Mesendoderm (in vitro differentiated cells): ENCODE results near the gene FMNL2.
A peak's percentile ranks its signal among the peaks of the same experiment; 100 is the strongest.

Experiments used
- DNase-seq: peaks from one replicate; pipeline ENCODE4 v3.0.0; 2013
- H2AK5ac ChIP-seq: 2 replicates; pipeline ENCODE4 v1.6.1; 2013; ENCODE audit warnings: low read length, inconsistent platforms
- H2BK120ac ChIP-seq: 2 replicates; pipeline ENCODE4 v1.6.1; 2013; ENCODE audit warnings: low read depth, mild to moderate bottlenecking, low read length, moderate library complexity, mixed read lengths
- H2BK15ac ChIP-seq: replicated peaks from 2 replicates; pipeline ENCODE4 v1.6.1; 2013; ENCODE audit warnings: low read depth, mild to moderate bottlenecking, moderate library complexity
- H2BK5ac ChIP-seq: 2 replicates; pipeline ENCODE4 v1.6.1; 2013; ENCODE audit warnings: low read length, inconsistent platforms
- H3K18ac ChIP-seq: 2 replicates; pipeline ENCODE4 v1.6.1; 2013; ENCODE audit warnings: mild to moderate bottlenecking, low read length, mixed read lengths
- H3K23ac ChIP-seq: one replicate; pipeline ENCODE4 v1.6.1; 2013; ENCODE audit warnings: low read length
- H3K27ac ChIP-seq: 2 replicates; pipeline ENCODE4 v1.5.1; 2013; ENCODE audit warnings: low read depth, mild to moderate bottlenecking, inconsistent platforms, low read length, moderate library complexity
- H3K27me3 ChIP-seq: 2 replicates; pipeline ENCODE4 v1.6.1; 2013; ENCODE audit warnings: low read length, control low read depth, mild to moderate bottlenecking, inconsistent platforms; ENCODE audit not compliant: insufficient read depth, poor library complexity
- H3K36me3 ChIP-seq: 2 replicates; pipeline ENCODE4 v1.6.1; 2013; ENCODE audit warnings: low read length, inconsistent platforms; ENCODE audit not compliant: control insufficient read depth, insufficient read depth
- H3K4ac ChIP-seq: one replicate; pipeline ENCODE4 v1.6.1; 2013; ENCODE audit warnings: low read depth, mild to moderate bottlenecking, low read length, moderate library complexity
- H3K4me1 ChIP-seq: 2 replicates; pipeline ENCODE4 v1.6.1; 2013; ENCODE audit warnings: low read depth, low read length, inconsistent platforms; ENCODE audit not compliant: control insufficient read depth
- H3K4me2 ChIP-seq: 2 replicates; pipeline ENCODE4 v1.6.1; 2013; ENCODE audit warnings: low read length
- H3K4me3 ChIP-seq: 2 replicates; pipeline ENCODE4 v1.5.1; 2013; ENCODE audit warnings: mild to moderate bottlenecking, low read length
- H3K56ac ChIP-seq: one replicate; pipeline ENCODE4 v1.6.1; 2013; ENCODE audit warnings: low read length
- H3K79me1 ChIP-seq: 2 replicates; pipeline ENCODE4 v1.6.1; 2013; ENCODE audit warnings: low read length, inconsistent platforms
- H3K79me2 ChIP-seq: 2 replicates; pipeline ENCODE4 v1.6.1; 2013; ENCODE audit warnings: mild to moderate bottlenecking, low read length; ENCODE audit not compliant: control insufficient read depth, insufficient read depth
- H3K9ac ChIP-seq: 2 replicates; pipeline ENCODE4 v1.6.1; 2013; ENCODE audit warnings: low read length, inconsistent platforms
- H4K5ac ChIP-seq: one replicate; pipeline ENCODE4 v1.6.1; 2013; ENCODE audit warnings: low read length
- H4K8ac ChIP-seq: one replicate; pipeline ENCODE4 v1.6.1; 2013; ENCODE audit warnings: low read depth, mild to moderate bottlenecking, control low read depth, low read length, moderate library complexity
- WGBS: extraction: QIAGEN DNeasy Blood & Tissue Kit; methylation state at CpG from one replicate; pipeline ENCODE4 v1.1.7; 2013; ENCODE audit warnings: low lambda C conversion rate, missing lambda C conversion rate; ENCODE audit not compliant: insufficient coverage; ENCODE audit errors: extremely low coverage; 5-methylcytosine and 5-hydroxymethylcytosine counted together

FMNL2 gene

GRCh38 chr2:152552888-152553287 is 217.9 kb downstream of the FMNL2 start:
- no peak overlapping the region for H2BK5ac ChIP-seq
- WGBS: no CpG with 5 or more reads among the region's 1 CpG

GRCh38 chr2:152553518-152553917 is 218.5 kb downstream of the FMNL2 start:
- H3K23ac ChIP-seq: no peak overlapping the region
- no peak for DNase-seq
- no peak overlapping the region for H3K4me2 ChIP-seq
- no peak overlapping the region for H2BK120ac ChIP-seq
- H3K79me2 ChIP-seq: no peaks in the 10 kb centered on the region
- no peak overlapping the region for H3K56ac ChIP-seq
- no peak overlapping the region for H2BK5ac ChIP-seq
- no peaks in the 10 kb centered on the region for H3K27me3 ChIP-seq
- WGBS: no CpG with 5 or more reads among the region's 1 CpG
- no peaks in the 10 kb centered on the region for H3K79me1 ChIP-seq
- no peak overlapping the region for H3K4me3 ChIP-seq
- no peak overlapping the region for H4K8ac ChIP-seq
- H3K4me1 ChIP-seq: peaks cover 2% of the 10 kb centered on the region
- no peak overlapping the region for H4K5ac ChIP-seq
- no peaks in the 10 kb centered on the region for H3K36me3 ChIP-seq
- H3K4ac ChIP-seq: no peak overlapping the region
- no peak overlapping the region for H3K9ac ChIP-seq
- H2BK15ac ChIP-seq: no peak overlapping the region
- H3K27ac ChIP-seq: no peak overlapping the region
- no peak overlapping the region for H3K18ac ChIP-seq
- H2AK5ac ChIP-seq: no peak overlapping the region

More at GRCh38 chr2:152552888-152553287, 217.9 kb downstream of the FMNL2 start:
- Histone ChIP-seq H3K18ac (no peak overlapping the region), H2AK5ac (no peak overlapping the region), H3K4ac (no peak overlapping the region), H3K36me3 (no peaks in the 10 kb centered on the region), H3K4me1 (peaks cover 2% of the 10 kb centered on the region), H3K79me1 (no peaks in the 10 kb centered on the region), H3K27ac (no peak overlapping the region), H2BK120ac (no peak overlapping the region), H4K5ac (no peak overlapping the region), H4K8ac (no peak overlapping the region), H3K23ac (no peak overlapping the region), H3K27me3 (no peaks in the 10 kb centered on the region), H3K4me2 (no peak overlapping the region), H3K56ac (no peak overlapping the region), H3K9ac (no peak overlapping the region), H3K79me2 (no peaks in the 10 kb centered on the region), H3K4me3 (no peak overlapping the region), H2BK15ac (no peak overlapping the region)
- DNase-seq: no peak

- no peak overlapping the region for H4K5ac ChIP-seq
- H3K4me2 ChIP-seq: no peak overlapping the region
- no peak overlapping the region for H2BK5ac ChIP-seq
- no peaks in the 10 kb centered on the region for H3K27me3 ChIP-seq
- H3K4me1 ChIP-seq: peaks cover 2% of the 10 kb centered on the region
- H2AK5ac ChIP-seq: no peak overlapping the region
- no peak overlapping the region for H3K27ac ChIP-seq
- H3K9ac ChIP-seq: no peak overlapping the region
- H3K79me1 ChIP-seq: no peaks in the 10 kb centered on the region
- no peak overlapping the region for H2BK15ac ChIP-seq
- no peak overlapping the region for H3K4ac ChIP-seq
- no peak overlapping the region for H3K18ac ChIP-seq
- no peaks in the 10 kb centered on the region for H3K79me2 ChIP-seq
- H3K4me3 ChIP-seq: no peak overlapping the region
- no peak overlapping the region for H3K56ac ChIP-seq
- H3K36me3 ChIP-seq: no peaks in the 10 kb centered on the region
- no peak overlapping the region for H2BK120ac ChIP-seq
- peak; percentile 50 for DNase-seq
- no CpG with 5 or more reads among the region's 2 CpGs for WGBS
- no peak overlapping the region for H3K23ac ChIP-seq
- H4K8ac ChIP-seq: no peak overlapping the region
Observed at GRCh38 chr2:152555048-152555447, 220.1 kb downstream of the FMNL2 start.

GRCh38 chr2:152556506-152556905 is 221.5 kb downstream of the FMNL2 start:
- Histone ChIP-seq H3K4me3 (no peak overlapping the region), H3K79me2 (no peaks in the 10 kb centered on the region), H3K4me2 (no peak overlapping the region), H2BK15ac (no peak overlapping the region), H2AK5ac (no peak overlapping the region), H3K27ac (no peak overlapping the region), H3K4ac (no peak overlapping the region), H3K23ac (no peak overlapping the region), H2BK5ac (no peak overlapping the region), H3K56ac (no peak overlapping the region), H4K5ac (no peak overlapping the region), H3K79me1 (no peaks in the 10 kb centered on the region), H4K8ac (no peak overlapping the region), H3K9ac (no peak overlapping the region), H2BK120ac (no peak overlapping the region), H3K27me3 (no peaks in the 10 kb centered on the region), H3K4me1 (peaks cover 2% of the 10 kb centered on the region), H3K18ac (no peak overlapping the region), H3K36me3 (no peaks in the 10 kb centered on the region)
- no peak for DNase-seq
- no CpG with 5 or more reads among the region's 5 CpGs for WGBS

- Histone ChIP-seq H4K8ac (no peak overlapping the region), H3K79me1 (no peaks in the 10 kb centered on the region), H3K79me2 (no peaks in the 10 kb centered on the region), H4K5ac (no peak overlapping the region), H3K27ac (no peak overlapping the region), H2BK120ac (no peak overlapping the region), H2AK5ac (no peak overlapping the region), H3K4me3 (no peak overlapping the region), H3K18ac (no peak overlapping the region), H3K4me1 (peaks cover 2% of the 10 kb centered on the region), H3K56ac (no peak overlapping the region), H3K4ac (no peak overlapping the region), H3K23ac (no peak overlapping the region), H3K36me3 (no peaks in the 10 kb centered on the region), H3K27me3 (no peaks in the 10 kb centered on the region), H2BK5ac (no peak overlapping the region), H3K4me2 (no peak overlapping the region), H2BK15ac (no peak overlapping the region), H3K9ac (no peak overlapping the region)
- no CpG with 5 or more reads among the region's 4 CpGs for WGBS
- DNase-seq: no peak
Observed at GRCh38 chr2:152557273-152557888, 222.4 kb downstream of the FMNL2 start.
